Measurements from ENCODE around the gene GPATCH4. TPM values are rescaled to one million over a fixed set of nuclear protein-coding genes. Genes with fewer than 3 reads are reported as not detected.

The GPATCH4 gene
- total RNA-seq, 1 experiment from 2014 or later, result 44.4 TPM

DNA sequence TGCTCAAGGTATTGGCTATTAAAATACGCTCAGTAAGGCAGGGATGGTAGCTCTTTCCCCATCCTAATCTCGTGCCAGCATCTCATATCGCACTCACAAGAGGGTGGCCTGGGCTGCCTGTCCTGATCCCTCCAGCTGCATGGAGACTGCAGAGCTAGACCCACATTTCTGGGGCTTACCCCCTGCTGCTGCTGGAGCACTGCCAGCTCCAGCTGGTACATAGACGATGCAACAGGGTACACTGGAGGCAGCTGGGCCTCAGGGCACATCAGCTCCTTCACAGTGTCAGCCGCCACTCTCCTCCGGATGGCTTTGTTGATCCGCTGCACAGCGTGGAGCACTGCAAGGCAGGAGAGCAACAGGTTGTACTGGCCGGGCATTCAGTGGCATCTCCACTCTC is 44.9 kb downstream of the GPATCH4 start:
- ChIA-PET CTCF (no interaction called here), POLR2A (no interaction called here)
- Histone ChIP-seq H3K4me1 (ENCODE audit: control insufficient read depth, insufficient read depth, low read length) (no peaks in the 10 kb centered on the region), H3K36me3 (ENCODE audit: control insufficient read depth, insufficient read depth, low read length) (no peaks in the 10 kb centered on the region; the same call in 1 of the 2 replicates), H3K4me3 (ENCODE audit: low read depth in 2 of 2, low read length in 2 of 2) (no peak overlapping the region), H3K9me3 (ENCODE audit: control insufficient read depth, insufficient read depth, low read depth, low read length) (no peaks in the 10 kb centered on the region), H3K27me3 (ENCODE audit: control insufficient read depth, insufficient read depth, low read length) (no peaks in the 10 kb centered on the region), H3K27ac (ENCODE audit: low read length) (no peak overlapping the region)
- no TSS peak for BruUV-seq (replicated peaks)
- DNase-seq (ENCODE audit: low read depth, low spot score) (no peak), ATAC-seq (no peak)
- intact Hi-C loops (cut with micrococcal nuclease; ENCODE audit: unreplicated experiment), result no loop called here
- in situ Hi-C loops (cut with HindIII; ENCODE audit: low pct_unique_long_range_greater_than_20kb, low sequenced_read_pairs), result no loop called here
- TF ChIP-seq, protein P1, sequence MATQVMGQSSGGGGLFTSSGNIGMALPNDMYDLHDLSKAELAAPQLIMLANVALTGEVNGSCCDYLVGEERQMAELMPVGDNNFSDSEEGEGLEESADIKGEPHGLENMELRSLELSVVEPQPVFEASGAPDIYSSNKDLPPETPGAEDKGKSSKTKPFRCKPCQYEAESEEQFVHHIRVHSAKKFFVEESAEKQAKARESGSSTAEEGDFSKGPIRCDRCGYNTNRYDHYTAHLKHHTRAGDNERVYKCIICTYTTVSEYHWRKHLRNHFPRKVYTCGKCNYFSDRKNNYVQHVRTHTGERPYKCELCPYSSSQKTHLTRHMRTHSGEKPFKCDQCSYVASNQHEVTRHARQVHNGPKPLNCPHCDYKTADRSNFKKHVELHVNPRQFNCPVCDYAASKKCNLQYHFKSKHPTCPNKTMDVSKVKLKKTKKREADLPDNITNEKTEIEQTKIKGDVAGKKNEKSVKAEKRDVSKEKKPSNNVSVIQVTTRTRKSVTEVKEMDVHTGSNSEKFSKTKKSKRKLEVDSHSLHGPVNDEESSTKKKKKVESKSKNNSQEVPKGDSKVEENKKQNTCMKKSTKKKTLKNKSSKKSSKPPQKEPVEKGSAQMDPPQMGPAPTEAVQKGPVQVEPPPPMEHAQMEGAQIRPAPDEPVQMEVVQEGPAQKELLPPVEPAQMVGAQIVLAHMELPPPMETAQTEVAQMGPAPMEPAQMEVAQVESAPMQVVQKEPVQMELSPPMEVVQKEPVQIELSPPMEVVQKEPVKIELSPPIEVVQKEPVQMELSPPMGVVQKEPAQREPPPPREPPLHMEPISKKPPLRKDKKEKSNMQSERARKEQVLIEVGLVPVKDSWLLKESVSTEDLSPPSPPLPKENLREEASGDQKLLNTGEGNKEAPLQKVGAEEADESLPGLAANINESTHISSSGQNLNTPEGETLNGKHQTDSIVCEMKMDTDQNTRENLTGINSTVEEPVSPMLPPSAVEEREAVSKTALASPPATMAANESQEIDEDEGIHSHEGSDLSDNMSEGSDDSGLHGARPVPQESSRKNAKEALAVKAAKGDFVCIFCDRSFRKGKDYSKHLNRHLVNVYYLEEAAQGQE (IDR thresholded peaks at IDR 0.05; ENCODE audit: insufficient read depth in 1 of 2, low read depth in 2 of 2, low read length in 1 of 2), result no peak
- TF ChIP-seq, protein P2, sequence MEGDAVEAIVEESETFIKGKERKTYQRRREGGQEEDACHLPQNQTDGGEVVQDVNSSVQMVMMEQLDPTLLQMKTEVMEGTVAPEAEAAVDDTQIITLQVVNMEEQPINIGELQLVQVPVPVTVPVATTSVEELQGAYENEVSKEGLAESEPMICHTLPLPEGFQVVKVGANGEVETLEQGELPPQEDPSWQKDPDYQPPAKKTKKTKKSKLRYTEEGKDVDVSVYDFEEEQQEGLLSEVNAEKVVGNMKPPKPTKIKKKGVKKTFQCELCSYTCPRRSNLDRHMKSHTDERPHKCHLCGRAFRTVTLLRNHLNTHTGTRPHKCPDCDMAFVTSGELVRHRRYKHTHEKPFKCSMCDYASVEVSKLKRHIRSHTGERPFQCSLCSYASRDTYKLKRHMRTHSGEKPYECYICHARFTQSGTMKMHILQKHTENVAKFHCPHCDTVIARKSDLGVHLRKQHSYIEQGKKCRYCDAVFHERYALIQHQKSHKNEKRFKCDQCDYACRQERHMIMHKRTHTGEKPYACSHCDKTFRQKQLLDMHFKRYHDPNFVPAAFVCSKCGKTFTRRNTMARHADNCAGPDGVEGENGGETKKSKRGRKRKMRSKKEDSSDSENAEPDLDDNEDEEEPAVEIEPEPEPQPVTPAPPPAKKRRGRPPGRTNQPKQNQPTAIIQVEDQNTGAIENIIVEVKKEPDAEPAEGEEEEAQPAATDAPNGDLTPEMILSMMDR (IDR thresholded peaks at IDR 0.05), result no peak
- TF ChIP-seq TCF7L2 (IDR thresholded peaks at IDR 0.05; ENCODE audit: low read depth, low read length) (no peak), POLR2AphosphoS5 (IDR thresholded peaks at IDR 0.05; ENCODE audit: low read depth, low read length) (no peak), SIN3A (IDR thresholded peaks at IDR 0.05; ENCODE audit: borderline replicate concordance, insufficient read depth, low read depth, low read length) (no peak)

DNA sequence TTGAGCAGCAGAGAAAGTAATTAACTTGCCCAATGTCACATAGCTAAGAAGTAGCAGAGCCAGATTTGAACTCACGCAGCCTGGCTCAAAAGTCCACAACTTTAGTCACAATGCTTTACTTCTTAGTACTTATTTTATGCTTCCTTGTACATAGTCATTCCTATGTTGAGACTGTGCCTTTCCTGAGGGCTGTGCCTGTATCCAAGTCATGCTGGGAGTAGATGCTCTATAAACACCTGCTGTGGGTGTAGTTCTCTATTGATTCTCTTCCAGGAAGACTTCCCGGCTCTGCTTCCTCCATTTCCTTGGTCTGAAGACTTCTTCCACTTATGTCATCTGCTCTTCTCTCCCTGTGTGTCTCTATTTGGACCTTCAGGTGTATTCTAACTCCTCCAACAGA is 45.6 kb downstream of the GPATCH4 start:
- no peaks in the 10 kb centered on the region for H3K4me1 ChIP-seq (ENCODE audit: control insufficient read depth, insufficient read depth, low read length)
- BruUV-seq (replicated peaks), result TSS peak; percentile 53
- TF ChIP-seq POLR2AphosphoS5 (IDR thresholded peaks at IDR 0.05; ENCODE audit: low read depth, low read length), result no peak
- TF ChIP-seq SIN3A (IDR thresholded peaks at IDR 0.05; ENCODE audit: borderline replicate concordance, insufficient read depth, low read depth, low read length), result no peak
- TF ChIP-seq, protein P2 (IDR thresholded peaks at IDR 0.05), result no peak
- no peak for TF ChIP-seq TCF7L2 (IDR thresholded peaks at IDR 0.05; ENCODE audit: low read depth, low read length)
- TF ChIP-seq, protein P1 (IDR thresholded peaks at IDR 0.05; ENCODE audit: insufficient read depth in 1 of 2, low read depth in 2 of 2, low read length in 1 of 2), result no peak
- CTCF ChIA-PET, result no interaction called here
- no peaks in the 10 kb centered on the region; the same call in 1 of the 2 replicates for H3K36me3 ChIP-seq (ENCODE audit: control insufficient read depth, insufficient read depth, low read length)
- in situ Hi-C loops (cut with HindIII; ENCODE audit: low pct_unique_long_range_greater_than_20kb, low sequenced_read_pairs) (no loop called here), intact Hi-C loops (cut with micrococcal nuclease; ENCODE audit: unreplicated experiment) (no loop called here)
- H3K4me3 ChIP-seq (ENCODE audit: low read depth in 2 of 2, low read length in 2 of 2), result no peak overlapping the region
- no peaks in the 10 kb centered on the region for H3K27me3 ChIP-seq (ENCODE audit: control insufficient read depth, insufficient read depth, low read length)
- H3K27ac ChIP-seq (ENCODE audit: low read length), result no peak overlapping the region
- DNase-seq (ENCODE audit: low read depth, low spot score) (no peak), ATAC-seq (no peak)
- no peaks in the 10 kb centered on the region for H3K9me3 ChIP-seq (ENCODE audit: control insufficient read depth, insufficient read depth, low read depth, low read length)
- POLR2A ChIA-PET, result interaction anchor here (0.6 kb wide), 1 partner anchor 206 kb away, joined by 7 read pairs; no protein-coding TSS in a partner anchor

All from Panc1 (cell line).